ELR (cell line): ENCODE results near the gene SNU13.
"Not testable (repeated sequence)": the region's sequence is repeated elsewhere in the genome, so short reads cannot be mapped to it uniquely, and the experiment has no call there.

Experiments used
- DNase-seq: peaks from one replicate; pipeline ENCODE4 v3.0.0-alpha.2; 2015; ENCODE audit warnings: low read depth

SNU13 gene

DNA sequence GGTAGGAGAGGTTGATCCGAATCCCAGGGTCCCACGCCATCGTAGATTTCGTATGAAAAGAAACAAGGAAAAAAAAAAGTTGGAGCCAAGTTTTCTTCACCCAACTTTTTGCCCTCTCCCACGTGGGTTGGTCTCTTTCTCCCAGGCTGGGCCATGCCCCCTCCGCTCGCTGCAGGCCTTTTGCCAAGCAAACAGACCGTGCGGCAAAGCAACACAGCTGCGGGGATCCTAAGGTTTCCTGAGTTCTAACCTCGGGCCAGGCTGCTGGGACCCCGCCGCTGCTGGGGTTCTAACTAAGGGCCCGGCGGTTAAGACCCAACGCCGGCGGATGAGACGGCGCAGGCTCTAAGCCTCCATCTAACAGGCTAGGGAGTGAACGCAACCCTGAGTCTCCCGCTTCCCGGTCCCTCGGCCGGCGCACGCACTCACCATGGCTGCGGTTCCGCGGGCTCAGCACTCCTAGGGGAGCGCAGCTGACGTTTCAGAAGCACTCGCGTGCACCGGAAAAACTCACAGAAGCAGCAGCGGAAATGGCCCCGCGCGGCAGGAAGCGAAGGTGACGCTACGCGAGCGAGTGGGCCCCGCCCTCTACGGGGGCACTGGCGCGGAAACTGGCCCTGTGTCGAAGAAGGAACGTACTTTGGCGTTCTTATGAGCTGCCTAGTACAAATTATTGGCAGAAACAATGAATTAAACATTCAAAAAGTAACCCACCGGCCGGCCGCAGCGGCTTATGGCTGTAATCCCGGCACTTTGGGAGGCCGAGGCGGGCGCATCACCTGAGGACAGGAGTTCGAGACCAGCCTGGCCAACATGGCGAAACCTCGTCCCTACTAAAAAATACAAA is at the start of gene SNU13:
Gene SNU13 (minus strand): TSS at position 503 of the 847 bp plus-strand sequence. CDS start 71 bp downstream, at position 432.
- DNase-seq, result peak; percentile 98

DNA sequence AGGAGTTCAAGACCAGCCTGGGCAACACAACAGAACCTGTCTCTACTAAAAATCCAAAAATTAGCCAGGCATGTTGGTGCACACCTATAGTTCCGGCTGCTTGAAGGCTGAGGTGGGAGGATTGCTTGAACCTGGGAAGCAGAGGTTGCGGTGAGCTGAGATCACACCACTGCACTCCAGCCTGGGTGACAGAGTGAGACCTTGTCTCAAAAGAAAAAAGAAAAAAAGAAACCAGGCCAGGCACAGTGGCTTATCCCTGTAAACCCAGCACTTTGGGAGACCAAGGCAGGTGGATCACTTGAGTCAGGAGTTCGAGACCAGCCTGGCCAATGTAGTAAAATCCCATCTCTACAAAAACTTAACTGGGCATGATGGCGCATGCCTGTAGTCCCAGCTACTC is 44.6 kb upstream of the SNU13 start:
- DNase-seq, result not testable (repeated sequence)

DNA sequence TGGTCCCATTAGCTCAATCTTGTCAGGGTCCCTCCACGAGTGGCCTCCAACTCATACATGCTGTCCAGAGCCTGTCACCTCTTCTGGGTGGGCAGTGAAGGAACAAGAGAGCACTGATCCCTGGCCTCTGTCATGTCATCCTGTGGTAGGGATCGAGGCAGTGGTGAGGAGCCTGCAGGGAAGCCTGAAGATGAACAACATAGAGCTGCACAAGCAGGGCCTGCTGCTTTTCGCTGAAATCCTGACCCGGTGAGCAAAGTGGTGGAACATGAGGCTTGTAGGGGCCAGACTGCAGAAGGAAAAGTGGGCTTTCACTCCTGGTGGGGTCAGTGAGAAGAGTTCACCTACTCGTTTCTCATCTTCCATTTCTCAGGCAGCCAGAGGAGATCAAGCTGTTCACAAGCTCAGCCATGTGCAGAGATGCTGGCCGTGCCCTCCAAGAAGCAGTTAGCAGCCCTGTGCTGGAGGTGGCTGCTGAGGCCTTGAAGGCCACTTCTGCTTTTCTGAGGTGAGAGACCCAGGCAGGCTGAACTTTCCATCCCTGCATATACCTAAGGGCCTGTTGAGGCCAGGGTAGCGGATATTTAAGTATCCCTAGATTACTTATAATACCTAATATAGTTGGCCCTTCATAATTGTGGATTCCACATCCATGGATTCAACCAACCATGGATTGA is 43.6 kb upstream of the SNU13 start:
- DNase-seq, result no peak

DNA sequence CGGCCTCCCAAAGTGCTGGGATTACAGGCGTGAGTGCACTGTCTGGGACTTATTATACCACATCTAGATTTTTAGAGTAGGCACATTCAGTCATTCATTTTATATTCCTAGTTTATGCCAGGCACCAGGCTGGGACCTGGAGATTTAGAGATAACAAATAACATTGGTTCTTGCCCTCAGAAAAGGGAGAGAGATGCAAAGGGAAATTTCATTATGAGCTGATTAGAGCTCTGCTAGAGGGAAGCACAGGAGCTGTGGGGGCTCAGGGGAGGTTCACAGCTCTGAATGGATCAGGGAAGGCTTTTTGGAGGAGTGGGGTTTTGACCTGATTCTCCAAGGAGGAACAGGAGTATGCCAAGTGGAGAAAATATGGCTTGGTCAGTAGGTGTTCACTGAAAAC is 42.9 kb upstream of the SNU13 start:
- DNase-seq, result no peak

DNA sequence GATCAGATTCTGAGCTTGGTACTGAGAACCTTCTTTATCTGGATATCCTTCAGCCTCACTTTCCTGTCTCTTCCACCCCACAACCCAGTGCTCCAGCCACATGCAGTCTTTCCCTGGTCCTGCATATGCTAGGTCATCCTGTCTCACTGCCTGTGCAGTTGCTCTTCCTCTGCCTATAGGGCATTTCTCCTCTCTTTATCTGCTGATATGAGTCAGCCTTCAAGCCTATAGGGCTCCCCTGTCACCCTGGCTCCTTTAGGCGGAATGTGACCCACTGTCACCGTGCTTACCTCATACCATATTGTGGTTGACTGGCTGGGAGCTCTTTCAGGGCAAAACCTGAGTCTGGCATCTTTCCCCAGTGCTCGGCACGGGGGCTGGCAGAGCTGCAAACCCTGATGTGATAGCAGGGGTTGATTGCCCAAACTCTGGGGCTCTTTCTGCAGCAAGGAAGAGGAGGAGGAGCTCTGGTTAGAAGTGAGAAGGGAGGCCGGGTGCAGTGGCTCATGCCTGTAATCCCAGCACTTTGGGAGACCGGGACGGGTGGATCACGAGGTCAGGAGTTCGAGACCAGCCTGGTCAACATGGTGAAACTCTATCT is 36.9 kb upstream of the SNU13 start:
- DNase-seq, result peak; percentile 75

DNA sequence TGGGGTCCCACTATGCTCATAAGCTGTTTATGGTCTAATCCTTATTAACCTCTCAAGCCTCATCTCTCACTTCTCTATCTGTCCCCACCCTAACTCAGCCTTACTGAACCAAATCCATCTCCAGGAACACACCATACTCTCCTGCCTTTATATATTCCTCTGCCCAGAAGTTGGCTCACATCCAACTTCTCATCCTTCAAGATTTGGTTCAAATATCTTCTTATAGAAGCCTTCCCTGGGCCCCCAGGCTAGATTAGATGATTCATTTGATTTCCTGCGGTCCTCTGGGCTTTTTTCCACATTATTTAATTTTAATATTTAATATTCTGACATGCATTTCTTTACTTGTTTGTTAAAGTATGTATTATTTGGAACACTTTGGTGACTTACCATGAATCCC is 33.8 kb upstream of the SNU13 start:
- peak; percentile 52 for DNase-seq

DNA sequence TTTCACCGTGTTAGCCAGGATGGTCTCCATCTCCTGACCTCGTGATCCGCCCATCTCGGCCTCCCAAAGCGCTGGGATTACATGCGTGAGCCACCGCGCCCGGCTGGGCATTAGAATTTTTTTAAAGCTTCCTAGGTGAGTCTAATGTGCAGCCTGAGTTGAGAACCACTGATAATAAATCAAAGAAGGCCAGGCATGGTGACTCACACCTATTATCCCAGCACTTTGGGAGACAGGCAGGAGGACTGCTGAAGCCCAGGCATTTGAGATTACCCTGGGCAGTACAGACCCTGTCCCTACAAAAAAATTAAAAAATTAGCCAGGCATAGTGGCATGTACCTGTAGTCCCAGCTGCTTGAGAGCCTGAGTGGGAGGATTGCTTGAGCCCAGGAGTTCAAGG is 24.3 kb upstream of the SNU13 start:
- peak; percentile 32 for DNase-seq

DNA sequence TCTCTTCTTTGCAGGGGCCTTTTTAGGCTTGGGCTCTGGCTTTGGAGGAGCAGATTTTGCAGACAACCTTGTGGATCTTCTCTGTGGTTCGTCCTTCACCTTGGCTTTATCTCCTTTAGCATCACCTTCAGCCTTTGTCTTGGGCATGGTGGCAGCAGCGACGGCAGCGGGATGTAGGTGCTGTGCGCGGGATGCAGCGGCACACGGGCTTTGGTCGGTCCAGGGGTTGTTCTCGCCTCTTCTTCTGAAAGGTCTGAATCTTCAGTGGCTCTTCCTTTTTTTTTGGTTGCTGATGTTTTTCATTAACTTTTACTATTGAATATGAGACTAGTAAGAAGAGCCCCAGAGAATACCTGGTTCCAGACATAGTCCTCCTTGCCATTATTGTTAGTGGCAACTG is 20.7 kb upstream of the SNU13 start:
- no peak for DNase-seq

DNA sequence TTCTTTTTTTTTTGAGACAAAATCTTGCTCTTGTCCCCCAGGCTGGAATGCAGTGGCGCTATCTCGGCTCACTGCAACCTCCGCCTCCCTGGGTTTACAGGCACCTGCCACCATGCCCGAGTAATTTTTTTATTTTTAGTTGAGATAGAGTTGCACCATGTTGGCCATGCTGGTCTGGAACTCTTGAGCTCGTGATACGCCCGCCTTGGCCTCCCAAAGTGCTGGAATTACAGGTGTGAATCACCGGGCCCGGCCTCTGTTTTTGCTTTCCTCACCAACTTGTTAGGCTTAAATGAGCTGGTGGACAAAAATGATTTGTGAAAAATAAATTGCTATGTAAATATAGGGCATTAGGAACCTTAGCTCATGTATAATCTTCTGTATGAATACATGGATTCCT is 14.1 kb upstream of the SNU13 start:
- no peak for DNase-seq

DNA sequence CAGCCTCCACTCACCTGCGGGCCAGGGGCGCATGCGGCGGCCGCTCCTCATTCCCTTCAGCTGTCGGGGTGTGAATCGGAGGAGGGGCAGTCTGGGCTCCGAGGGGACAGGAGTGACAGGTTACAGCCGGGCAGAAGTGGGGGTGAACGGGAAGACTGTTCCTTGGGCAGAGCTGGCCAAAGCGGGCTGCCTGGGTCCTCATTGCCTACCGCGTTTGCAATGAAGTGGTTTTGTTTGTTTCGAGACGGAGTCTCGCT is 11.4 kb upstream of the SNU13 start:
- no peak for DNase-seq

DNA sequence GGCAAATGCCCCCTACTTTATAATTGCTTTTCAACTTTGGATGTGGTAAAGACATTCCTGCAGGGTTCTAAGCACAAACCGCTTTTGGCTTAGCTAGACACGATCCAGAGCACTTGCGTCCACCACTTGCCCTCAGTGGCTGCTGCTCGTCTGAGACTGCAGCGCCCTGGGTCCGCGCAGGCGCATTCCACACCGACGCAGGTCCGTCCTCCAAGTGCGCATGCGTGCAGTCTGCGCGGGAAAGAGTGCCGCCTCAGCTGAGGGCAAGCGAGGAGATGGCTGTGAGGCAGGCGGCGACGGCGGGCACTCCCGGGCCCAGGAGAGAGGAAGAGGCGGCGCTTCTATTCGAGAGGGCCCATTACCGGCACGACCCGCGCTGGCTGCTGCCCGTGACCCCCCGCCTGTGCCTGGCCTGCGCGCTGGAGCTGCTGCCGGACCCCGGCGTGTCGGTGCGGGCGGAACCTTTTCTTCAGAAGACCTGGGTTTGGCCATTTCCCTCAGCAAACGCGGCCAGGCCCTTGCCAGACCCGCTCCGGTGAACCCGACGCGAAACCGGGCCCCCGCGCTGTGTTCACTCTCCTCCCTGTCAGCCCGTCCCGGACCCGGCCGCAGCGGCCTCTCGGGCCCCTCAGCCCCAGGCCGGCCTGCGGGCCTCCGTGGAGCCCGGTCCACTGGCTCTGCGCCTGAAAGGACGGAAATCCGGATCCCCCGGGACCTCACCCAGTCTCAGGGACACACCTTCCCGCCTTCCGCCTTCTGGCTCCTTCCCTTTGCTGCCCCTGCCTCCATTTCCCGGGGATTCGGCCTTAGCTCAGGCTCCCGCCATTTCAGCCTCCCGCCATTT is 10.8 kb upstream of the SNU13 start, which contains the start of gene MEI1:
Gene MEI1 (plus strand): TSS at position 240 of the 844 bp plus-strand sequence. CDS start 36 bp downstream, at position 276.
- DNase-seq, result no peak

DNA sequence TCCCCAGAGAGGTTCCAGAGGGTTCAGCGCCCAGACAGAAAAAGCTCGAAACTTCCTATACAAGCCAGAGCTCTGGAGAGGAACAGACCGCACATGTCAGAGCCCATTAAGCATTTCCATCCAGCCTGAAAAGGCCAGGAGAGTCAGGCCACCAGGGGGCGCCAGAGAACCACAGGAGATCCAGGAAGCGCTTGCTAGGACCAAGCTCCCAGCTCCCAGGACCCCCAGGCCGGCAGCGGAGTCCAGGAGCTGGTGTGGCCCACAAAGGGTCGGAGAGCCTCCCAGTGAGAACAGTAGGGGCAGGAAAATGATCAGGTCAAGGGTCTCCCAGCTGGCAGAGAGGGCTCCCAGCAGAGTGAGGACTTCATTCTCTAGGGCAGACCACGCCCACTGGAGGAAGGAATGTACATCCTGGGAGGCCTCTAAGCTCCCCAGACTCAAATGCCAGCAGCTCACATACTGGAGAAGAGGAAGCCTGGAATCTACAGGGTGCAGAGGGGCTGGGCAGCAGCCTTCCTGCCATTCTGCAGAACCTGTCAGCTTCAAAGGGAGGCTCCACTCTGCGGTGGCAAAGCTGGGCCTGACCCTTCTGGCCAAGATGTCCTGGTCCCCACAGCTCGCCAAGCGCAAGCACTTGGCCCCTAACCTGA is 8.6 kb upstream of the SNU13 start:
- DNase-seq, result peak; percentile 89

DNA sequence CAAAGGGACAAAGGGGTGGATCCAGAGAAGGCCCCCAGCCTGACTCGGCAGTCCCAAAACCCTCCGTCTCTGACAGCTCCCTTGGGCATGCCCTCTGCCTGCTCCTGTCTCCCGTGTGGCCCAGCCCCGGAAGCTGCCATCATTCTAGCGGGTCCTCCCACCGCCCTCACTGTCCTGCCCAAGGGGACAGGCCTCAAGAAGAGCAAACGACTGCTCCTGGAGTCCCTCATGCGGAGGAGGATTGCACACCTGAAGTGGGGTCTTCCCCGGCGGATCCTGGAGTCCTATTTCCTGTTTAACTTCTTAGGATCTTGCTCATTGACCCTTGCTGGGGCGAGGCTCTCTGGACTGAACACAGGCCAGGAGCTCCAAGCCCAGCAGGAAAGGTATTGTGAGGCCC is 8.0 kb upstream of the SNU13 start:
- DNase-seq, result no peak

DNA sequence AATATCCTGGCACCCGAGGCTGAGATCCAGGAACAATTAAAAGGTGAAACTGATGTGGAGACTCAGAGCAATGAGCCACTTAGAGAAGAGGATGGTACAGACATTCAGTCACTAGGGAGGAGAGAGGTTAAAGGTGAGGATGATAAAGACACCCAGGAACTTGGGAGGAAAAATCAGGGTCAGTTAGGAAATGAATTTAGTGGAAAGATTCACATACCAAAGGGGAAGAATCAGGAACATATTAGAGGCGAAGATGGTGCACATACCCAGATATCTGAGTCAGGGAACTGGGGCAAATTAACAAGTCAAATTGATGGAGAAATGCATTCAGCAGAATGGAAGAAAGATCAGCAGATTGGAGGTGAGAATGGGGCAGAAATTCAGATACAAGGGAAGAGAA is 6.5 kb upstream of the SNU13 start:
- no peak for DNase-seq

DNA sequence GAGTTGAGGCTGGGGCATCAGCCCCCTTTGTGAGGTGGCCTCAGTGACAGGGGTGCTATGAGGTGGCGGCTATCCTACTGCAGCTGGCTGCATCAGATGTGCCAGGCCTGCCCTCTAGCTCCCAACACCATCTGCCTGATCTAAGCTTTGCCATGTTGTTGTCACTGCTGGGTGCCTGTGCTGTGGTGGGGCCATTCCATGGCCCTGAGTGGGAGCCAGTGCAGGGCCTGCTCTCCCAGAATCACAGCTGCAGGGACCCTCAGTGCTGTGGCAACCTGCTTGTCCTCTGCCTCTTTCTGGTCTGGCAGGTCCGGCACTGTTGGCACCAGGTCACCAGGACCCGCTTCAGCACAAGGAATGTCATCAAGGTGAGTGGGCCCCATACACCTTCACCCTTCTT is 1.8 kb upstream of the SNU13 start:
- no peak for DNase-seq

DNA sequence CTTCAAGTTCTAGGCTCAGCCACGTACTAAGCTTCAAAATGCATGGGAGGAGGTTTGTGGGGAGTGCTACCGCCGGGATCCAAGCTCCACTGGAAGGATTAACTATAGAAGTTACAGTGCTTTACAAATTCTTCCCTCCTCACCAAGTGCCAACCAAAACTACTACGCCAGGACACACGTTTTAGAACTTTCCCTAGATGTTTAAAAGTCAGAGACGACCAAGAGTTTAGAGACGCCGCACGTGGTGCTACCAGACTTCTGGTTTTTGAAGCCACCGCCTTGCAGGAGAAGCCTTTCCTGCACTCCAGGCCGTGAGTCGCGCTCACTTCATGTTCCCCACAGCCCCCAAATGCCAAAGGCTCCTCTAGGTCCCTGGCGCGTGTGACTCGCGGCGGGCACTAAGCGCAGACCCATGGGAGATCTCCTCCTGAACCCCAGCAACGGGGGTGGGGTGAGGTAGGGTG is 734 bp downstream of the SNU13 start:
- DNase-seq, result peak; percentile 59

DNA sequence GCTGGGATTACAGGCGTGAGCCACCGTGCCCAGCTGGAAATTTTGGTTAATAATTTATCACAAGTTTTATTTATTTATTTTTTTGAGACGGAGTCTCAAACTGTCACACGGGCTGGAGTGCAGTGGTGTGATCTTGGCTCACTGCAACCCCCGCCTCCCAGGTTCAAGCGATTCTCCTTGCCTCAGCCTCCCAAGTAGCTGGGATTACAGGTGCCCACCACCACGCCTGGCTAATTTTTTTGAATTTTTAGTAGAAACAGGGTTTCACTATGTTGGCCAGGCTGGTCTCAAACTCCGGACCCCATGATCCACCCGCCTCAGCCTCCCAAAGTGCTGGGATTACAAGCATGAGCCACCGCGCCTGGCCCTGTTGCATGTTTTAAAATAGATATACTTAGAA is 1.8 kb downstream of the SNU13 start:
- DNase-seq, result not testable (repeated sequence)

DNA sequence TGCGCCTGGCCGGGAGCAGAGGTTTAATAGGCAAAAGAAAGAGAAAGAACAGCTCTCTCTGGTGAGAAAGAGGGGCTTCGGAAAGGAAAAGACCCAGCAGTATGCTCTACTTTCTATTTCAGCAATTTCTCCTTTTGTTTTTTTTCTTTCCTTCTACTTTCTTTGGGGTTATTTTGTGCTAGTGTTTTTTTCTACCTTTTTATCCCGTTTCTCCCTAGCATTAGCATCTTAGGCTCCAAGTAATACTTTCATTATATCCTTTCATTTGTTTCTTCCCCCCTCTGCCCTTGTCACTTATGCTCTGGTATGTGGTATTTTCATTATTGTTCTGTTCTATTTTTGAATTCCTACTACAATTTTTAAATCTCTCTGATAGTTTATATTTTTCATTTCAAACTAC is 4.5 kb downstream of the SNU13 start:
- DNase-seq, result no peak

DNA sequence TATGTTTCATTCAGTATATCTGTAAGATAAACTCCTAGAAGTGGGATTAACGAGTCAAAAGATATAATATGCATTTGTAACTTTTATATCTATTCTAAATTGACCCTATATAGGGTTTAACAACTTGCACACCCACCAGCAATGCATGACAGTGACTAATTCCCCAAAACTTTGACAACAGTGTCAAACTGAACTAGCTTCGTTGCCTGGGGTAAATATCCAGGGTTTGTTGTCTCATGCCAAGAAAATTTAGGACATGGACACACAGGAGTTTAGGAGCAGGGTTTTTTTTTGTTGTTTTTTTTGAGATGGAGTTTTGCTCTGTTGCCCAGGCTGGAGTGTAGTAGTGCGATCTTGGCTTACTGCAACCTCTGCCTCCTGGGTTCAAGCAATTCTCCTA is 5.1 kb downstream of the SNU13 start:
- DNase-seq, result peak; percentile 82

DNA sequence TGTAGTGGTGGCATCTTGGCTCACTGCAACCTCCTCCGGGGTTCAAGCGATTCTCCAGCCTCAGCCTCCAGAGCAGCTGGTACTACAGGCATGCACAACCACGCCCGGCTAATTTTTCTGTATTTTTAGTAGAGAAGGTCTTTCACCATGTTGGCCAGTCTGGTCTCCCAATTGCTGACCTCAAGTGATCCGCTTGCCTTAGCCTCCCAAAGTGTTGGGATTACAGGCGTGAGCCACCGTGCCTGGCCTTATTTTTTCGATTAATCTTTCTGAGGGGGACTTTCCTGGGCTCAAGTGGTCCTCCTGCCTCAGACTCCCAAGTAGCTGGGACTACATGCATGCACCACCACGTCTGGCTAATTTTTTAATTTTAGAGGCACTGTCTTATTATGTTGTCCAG is 5.6 kb downstream of the SNU13 start:
- no peak for DNase-seq

DNA sequence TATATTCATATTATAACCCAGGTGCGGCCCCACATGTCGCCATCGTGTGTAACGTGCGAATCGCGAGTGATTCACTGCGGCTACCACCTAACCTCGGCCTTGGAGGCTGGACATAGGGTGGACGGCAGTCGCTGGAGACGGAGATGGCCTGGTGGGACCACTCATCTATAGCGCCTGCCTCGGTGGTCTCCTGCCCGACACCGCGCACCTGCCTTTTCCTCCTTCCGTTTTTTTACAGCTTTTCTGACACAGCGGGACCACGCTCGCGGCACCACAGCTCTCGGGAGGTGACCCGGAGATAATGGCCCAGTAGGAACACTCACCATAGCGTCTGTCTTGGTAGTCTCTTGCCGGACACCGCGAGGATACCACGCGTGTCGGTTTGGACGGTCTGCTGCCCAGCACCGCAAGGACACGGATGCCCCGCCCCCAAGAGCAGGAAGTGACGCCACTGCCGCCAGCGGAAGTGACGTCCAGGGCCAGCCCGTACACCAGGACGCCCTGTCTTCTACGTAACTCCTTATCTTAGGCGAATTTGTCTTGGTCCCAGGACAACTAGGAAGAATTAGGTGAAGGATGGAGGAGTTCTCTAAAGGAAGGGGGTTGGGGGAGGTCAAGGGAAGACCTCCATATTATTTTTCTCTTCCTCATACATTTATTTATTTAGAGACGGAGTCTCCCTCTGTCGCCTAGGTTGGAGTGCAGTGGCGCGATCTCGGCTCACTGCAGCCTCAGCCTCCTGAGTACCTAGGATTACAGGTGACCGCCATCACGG is 6.4 kb downstream of the SNU13 start:
- DNase-seq, result peak; percentile 85
